Dendritic cell treated with granulocyte-macrophage colony-stimulating factor and Interleukin-4, amounts not matched to agents 40 ng/mL and 50 ng/mL, for 4 days (primary cell): ENCODE measurements around the gene SMAD2.

Source experiments
- H3K27ac Mint-ChIP-seq: one replicate; pipeline ENCODE4 v1.8.0; 2022; ENCODE audit warnings: mild to moderate bottlenecking, mixed read lengths
- H3K27me3 Mint-ChIP-seq: one replicate; pipeline ENCODE4 v1.8.0; 2022; ENCODE audit warnings: mild to moderate bottlenecking, mixed read lengths
- H3K36me3 Mint-ChIP-seq: one replicate; pipeline ENCODE4 v1.8.0; 2022; ENCODE audit warnings: low read depth, mixed read lengths
- H3K4me1 Mint-ChIP-seq: one replicate; pipeline ENCODE4 v1.8.0; 2022; ENCODE audit warnings: low read depth, mixed read lengths
- H3K4me3 Mint-ChIP-seq: one replicate; pipeline ENCODE4 v1.8.0; 2022; ENCODE audit warnings: mild to moderate bottlenecking, moderate library complexity, mixed read lengths
- H3K9me3 Mint-ChIP-seq: one replicate; pipeline ENCODE4 v1.8.0; 2022; ENCODE audit warnings: mixed read lengths
- intact Hi-C: fragments of 100-400 bp; cut with micrococcal nuclease; formaldehyde crosslinking; loops from one replicate; pipeline ENCODE4 v1.15.0; 2022

Gene SMAD2

DNA sequence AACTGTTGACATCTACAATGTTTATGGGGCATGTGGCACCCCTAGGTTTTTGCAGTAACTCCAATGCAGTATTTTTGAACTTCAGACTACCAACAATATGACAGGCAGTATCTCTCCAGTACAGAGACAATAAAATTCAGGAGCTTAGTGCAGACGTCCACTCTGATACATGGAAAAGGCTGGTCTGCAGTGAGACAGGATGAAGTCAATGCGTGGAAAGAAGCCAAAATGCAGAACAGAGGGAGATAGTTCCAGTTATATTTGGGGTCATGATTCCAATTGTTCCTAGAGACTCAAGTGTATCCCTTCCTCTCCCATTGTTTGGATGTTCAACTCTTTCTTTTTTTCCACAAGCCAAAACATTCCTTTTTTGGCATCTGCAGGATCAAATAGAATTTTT, 18.7 kb upstream of the SMAD2 start:
- intact Hi-C loops: no loop called here
- Mint-ChIP-seq H3K27ac (no peak overlapping the region), H3K27me3 (peaks cover 3% of the 10 kb centered on the region), H3K4me3 (no peak overlapping the region), H3K4me1 (peaks cover 13% of the 10 kb centered on the region), H3K9me3 (no peaks in the 10 kb centered on the region), H3K36me3 (no peaks in the 10 kb centered on the region)

DNA sequence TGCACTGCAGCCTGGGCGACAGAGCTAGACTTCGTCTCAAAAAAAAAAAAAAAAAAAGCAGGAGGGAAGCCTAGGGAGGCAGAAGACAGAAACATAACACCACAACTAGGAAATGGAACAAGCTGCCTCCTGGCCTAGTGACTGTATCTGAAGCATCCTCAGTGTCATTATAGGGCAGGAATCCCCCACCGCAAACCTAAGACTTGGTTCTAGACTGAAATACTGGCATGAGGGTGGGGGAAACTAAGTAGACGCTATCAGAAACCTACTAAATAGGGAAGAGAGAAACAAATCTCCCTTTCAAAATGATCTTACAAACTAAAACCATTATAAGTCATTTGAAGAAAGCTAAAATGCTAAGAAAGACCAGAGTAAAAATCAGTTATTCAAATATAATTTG, 16.4 kb upstream of the SMAD2 start:
- H3K4me3 Mint-ChIP-seq: no peak overlapping the region
- peaks cover 4% of the 10 kb centered on the region for H3K4me1 Mint-ChIP-seq
- no peak overlapping the region for H3K27ac Mint-ChIP-seq
- no peaks in the 10 kb centered on the region for H3K9me3 Mint-ChIP-seq
- peaks cover 3% of the 10 kb centered on the region for H3K27me3 Mint-ChIP-seq
- intact Hi-C loops: no loop called here
- H3K36me3 Mint-ChIP-seq: no peaks in the 10 kb centered on the region

DNA sequence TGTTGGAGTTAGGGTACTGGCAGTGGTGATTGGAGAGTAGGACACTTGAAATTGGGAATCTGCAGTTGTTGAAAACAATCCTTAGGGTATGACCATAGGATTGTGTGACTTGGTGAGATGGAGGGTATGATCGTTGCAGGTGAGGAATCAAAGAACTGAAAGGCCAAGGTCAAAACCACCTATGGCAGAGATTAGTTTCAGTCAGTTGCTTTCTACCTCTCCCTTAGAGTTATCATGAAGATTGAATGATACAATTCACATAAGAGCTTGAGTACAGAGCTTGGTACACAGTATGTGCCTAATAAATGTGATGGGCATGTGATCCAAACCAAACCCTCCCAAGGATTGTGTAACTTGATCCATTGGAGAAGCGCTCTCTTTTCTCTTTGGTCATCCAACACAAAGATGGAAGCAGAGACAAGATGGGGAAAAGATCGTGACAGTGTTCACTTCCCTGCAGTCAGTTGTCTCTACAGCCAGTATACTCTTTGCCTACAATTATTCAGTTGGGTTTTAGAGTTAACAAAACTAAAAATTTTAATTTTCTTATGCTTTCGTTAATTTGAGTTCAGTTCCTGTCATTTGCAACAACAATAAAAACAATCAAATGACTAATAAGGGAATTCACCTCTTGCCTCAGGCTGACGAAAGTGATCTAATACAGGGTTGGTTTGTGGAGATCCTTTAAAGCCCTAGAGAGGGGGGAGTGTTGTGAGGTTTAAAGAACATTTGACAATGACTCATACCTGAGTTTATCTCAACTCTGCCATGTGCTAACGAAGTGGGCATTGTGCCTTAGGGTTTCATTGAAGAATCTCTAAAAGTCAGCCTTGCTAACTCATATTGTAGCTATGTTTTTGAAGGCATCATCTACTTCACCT, 14.8 kb upstream of the SMAD2 start:
- Mint-ChIP-seq H3K4me1 (peaks cover 5% of the 10 kb centered on the region), H3K36me3 (no peaks in the 10 kb centered on the region), H3K27ac (no peak overlapping the region), H3K4me3 (no peak overlapping the region), H3K27me3 (no peaks in the 10 kb centered on the region), H3K9me3 (no peaks in the 10 kb centered on the region)
- intact Hi-C loops: no loop called here

DNA sequence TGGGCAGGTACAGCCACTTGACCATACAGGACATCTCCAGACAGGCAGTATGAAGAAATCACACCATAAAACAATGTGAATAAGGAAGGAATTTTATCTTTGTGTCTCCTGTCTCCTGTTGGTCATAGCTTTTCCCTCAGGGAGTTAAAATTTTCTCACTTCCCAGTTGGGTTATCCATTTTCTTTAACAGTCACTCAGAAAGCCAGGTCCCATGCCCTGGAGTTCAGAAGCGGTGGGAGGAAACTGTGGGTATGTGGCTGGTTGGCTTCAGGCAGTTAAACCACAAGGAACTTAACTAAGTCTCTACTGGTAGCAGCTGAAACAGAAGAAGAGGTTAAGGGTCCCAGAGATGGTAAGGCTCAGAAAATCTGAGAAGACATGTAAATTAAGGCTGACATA, 6.5 kb upstream of the SMAD2 start:
- no peaks in the 10 kb centered on the region for H3K27me3 Mint-ChIP-seq
- H3K4me1 Mint-ChIP-seq: peaks cover 12% of the 10 kb centered on the region
- no peak overlapping the region for H3K27ac Mint-ChIP-seq
- intact Hi-C loops: no loop called here
- H3K4me3 Mint-ChIP-seq: no peak overlapping the region
- no peaks in the 10 kb centered on the region for H3K9me3 Mint-ChIP-seq
- no peaks in the 10 kb centered on the region for H3K36me3 Mint-ChIP-seq

DNA sequence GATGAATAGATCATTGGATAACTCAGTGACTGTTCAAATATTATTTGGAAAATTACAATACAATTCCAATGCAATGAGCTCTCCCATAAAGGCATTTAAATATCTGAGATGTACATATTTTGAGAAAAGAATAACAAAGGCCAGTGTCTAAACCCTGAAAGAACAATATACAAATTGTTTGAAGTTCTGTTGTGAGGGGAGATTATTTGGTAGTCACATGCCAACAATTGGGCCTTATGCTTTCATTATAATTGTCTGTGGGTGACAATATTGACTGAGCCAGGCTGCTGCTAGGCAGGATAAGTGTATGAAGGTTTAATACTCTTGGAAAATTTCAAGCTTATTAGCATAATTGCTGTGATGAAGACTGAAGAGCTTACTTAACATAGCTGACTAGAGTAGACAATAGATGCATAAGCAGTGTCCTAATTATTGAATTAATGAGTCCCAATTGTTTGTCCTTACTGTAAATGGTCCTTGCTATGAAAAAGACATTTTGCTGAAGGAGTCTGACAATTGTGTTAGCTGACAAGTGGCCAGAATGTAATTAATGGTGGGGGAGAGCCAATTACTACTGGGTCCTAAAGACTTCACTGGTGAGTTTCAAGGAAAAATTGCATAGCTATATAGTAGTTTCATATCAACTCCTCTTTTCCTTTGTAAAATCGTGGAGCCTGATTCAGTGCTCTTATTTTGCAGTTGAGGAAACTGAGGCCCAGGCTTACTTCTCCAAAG, 5.0 kb upstream of the SMAD2 start:
- Mint-ChIP-seq H3K9me3 (no peaks in the 10 kb centered on the region), H3K36me3 (peaks cover under 1% of the 10 kb centered on the region), H3K4me3 (no peak overlapping the region), H3K27me3 (no peaks in the 10 kb centered on the region), H3K4me1 (peaks cover 16% of the 10 kb centered on the region), H3K27ac (no peak overlapping the region)
- intact Hi-C loops: no loop called here

DNA sequence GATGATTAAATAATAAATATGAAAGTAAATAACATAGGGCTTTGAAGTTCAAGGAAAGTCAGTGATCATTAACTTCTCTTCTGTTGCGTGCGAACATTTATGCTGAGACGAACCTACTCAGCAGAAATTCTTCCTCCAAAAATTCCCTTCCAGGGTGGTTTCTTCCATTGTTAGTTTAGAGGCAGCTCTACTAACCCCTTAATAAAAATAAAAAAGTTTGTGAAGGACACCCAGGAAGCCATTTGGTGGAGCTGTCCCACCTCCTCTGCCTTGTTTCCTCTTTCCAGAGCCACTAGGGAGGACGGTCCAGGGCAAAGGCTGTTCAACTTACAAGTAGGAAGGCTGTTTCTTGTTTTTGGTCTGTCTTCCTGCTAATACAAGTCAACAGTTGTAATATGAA, 2.1 kb upstream of the SMAD2 start:
- H3K4me3 Mint-ChIP-seq: no peak overlapping the region
- H3K9me3 Mint-ChIP-seq: no peaks in the 10 kb centered on the region
- H3K36me3 Mint-ChIP-seq: peaks cover 17% of the 10 kb centered on the region
- H3K27ac Mint-ChIP-seq: peak overlapping the region; percentile 93
- peaks cover 27% of the 10 kb centered on the region for H3K4me1 Mint-ChIP-seq
- no peaks in the 10 kb centered on the region for H3K27me3 Mint-ChIP-seq
- intact Hi-C loops: loop anchor here (1.0 to 5.0 kb wide), 4 partner anchors 55 to 1555 kb away; partner anchors contain the start of gene C18orf32

DNA sequence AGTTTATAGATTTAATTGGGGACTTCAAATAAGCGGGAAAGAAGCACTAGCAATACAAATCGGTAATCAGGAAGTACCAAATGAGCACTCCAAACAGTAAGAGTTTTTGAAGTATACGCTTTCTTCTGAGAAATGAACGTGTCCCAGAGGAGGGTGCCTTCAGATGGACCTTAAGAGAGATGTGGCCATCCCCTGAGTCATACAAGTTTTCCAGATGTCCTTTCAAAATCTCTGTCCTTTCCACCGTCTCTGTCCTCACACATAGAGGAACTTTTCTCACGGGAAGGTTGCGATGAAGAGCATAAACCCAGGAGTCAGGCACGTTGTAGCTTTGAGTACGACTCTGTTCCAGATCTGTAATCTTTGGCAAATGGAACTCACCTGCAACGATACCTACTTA, 1.7 kb upstream of the SMAD2 start:
- intact Hi-C loops: loop anchor here (1.0 to 5.0 kb wide), 4 partner anchors 55 to 1555 kb away; partner anchors contain the start of gene C18orf32
- peak overlapping the region; percentile 93 for H3K27ac Mint-ChIP-seq
- no peaks in the 10 kb centered on the region for H3K9me3 Mint-ChIP-seq
- H3K4me3 Mint-ChIP-seq: peak overlapping the region; percentile 81
- H3K27me3 Mint-ChIP-seq: no peaks in the 10 kb centered on the region
- H3K36me3 Mint-ChIP-seq: peaks cover 20% of the 10 kb centered on the region
- peaks cover 31% of the 10 kb centered on the region for H3K4me1 Mint-ChIP-seq

DNA sequence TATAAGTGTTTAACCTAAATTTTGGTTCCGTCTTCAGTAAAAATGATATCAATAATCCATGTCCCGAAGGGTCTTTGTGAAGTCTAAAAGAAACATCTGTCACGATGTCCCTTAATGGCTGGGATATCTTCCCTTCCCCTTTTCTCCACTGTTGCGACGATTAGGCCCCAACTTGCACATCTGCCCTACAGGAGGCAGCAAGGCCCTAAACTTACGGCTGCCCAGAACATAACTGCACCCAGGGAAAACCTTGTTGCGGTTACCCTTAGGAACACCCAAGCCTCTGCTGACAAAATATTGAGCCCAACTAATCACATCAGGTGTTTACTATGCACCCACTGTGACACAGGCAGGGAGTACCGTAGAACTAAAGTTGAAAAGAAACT, 1.3 kb upstream of the SMAD2 start:
- H3K27ac Mint-ChIP-seq: peak overlapping the region; percentile 93
- intact Hi-C loops: loop anchor here (1.0 to 5.0 kb wide), 4 partner anchors 56 to 1556 kb away; partner anchors contain the start of gene C18orf32
- H3K27me3 Mint-ChIP-seq: no peaks in the 10 kb centered on the region
- no peaks in the 10 kb centered on the region for H3K9me3 Mint-ChIP-seq
- H3K36me3 Mint-ChIP-seq: peaks cover 20% of the 10 kb centered on the region
- peaks cover 36% of the 10 kb centered on the region for H3K4me1 Mint-ChIP-seq
- H3K4me3 Mint-ChIP-seq: peak overlapping the region; percentile 81

DNA sequence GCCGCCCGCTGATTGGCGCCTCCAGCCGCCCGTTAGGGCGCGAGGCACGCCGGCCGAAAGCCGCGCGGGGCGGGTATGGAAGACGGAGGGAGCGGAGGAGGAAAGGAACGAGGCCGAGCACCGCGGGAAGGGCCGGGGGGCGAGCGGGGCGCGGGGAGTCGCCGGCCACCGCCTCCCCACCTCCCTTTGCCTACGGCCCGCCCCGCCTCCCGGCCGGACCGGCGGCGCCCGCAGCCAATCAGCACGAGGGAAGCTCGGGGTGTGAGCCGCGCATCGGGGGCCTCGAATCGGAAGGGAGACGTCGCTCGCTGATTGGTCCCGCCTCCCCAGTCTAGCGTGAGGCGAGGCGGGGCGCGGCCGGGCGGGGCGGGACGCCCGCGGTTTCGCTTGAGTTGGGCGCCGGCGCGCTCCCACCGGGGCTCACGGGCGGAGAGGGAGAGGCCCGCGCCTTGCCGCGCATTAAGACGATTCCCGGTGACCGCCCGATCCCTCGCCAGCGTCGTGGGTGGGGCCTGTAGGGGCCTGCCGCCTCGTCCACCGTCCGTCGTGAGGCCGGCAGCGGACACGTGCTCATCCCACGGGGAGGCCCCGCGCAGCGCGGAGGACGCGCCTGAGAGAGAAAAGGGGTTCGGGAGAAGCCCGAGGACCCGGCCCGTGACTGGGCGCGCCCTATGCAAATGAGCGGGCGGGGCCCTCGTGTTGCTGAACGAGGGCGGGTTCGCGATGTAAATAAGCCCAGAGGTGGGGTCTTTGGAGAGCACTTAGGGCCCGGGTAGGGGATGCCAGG, 665 bp upstream of the SMAD2 start:
- Mint-ChIP-seq H3K27me3 (no peaks in the 10 kb centered on the region), H3K4me3 (peak overlapping the region; percentile 81), H3K36me3 (peaks cover 20% of the 10 kb centered on the region), H3K27ac (peak overlapping the region; percentile 93), H3K4me1 (peaks cover 42% of the 10 kb centered on the region), H3K9me3 (no peaks in the 10 kb centered on the region)
- intact Hi-C loops: loop anchor here (5.0 kb wide), 3 partner anchors 56 to 1556 kb away; partner anchors contain the start of gene C18orf32

DNA sequence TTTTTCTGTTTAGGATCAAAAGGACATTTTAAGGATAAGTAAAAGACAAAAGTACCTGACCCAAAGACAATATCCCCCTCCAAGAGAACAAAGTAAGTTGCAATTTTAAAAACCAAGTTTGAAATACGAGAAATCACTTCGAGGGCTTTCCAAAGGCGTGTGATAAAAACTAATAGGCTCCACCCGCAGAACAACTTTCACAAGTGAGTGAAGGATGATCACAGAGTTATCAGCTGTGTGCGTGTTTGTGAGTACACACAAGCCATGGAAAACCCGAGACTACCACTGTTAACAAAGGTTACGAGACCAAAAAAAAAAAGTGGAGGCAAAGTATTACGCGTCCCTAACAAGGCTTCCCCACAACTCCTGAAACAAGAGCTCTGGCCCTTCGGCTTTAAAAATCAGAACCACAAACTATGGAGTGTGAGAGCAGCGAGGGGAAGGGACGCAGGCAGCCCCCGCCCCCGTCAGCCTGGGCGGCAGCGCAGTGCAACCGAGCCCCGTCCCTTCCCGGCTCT, 719 bp downstream of the SMAD2 start:
- Mint-ChIP-seq H3K27me3 (no peaks in the 10 kb centered on the region), H3K27ac (peak overlapping the region; percentile 93), H3K4me3 (peak overlapping the region; percentile 87), H3K36me3 (peaks cover 20% of the 10 kb centered on the region), H3K4me1 (peaks cover 53% of the 10 kb centered on the region), H3K9me3 (no peaks in the 10 kb centered on the region)
- intact Hi-C loops: loop anchor here (5.0 kb wide), 3 partner anchors 58 to 1558 kb away; partner anchors contain the start of gene C18orf32

DNA sequence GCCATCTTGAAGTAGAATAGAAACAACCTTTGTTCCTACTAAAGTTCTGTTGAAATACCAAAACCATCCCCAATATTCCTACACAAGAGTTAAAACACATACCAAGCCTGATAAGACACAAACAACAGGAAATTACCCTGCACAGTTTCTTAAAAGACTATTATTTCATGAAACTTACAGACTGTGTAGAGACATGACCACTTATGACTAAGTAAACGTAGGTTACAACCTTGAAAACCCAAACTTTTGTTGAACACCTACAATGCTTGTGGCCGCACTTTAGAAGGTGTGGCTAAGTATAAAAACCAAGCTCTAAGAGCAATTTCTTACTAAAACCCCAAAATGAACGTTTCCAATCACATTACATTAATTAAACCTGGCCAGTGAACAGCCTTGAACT, 2.0 kb downstream of the SMAD2 start:
- Mint-ChIP-seq H3K27me3 (no peaks in the 10 kb centered on the region), H3K4me3 (peak overlapping the region; percentile 4), H3K4me1 (peaks cover 47% of the 10 kb centered on the region), H3K36me3 (peaks cover 20% of the 10 kb centered on the region), H3K27ac (no peak overlapping the region), H3K9me3 (no peaks in the 10 kb centered on the region)
- intact Hi-C loops: no loop called here

DNA sequence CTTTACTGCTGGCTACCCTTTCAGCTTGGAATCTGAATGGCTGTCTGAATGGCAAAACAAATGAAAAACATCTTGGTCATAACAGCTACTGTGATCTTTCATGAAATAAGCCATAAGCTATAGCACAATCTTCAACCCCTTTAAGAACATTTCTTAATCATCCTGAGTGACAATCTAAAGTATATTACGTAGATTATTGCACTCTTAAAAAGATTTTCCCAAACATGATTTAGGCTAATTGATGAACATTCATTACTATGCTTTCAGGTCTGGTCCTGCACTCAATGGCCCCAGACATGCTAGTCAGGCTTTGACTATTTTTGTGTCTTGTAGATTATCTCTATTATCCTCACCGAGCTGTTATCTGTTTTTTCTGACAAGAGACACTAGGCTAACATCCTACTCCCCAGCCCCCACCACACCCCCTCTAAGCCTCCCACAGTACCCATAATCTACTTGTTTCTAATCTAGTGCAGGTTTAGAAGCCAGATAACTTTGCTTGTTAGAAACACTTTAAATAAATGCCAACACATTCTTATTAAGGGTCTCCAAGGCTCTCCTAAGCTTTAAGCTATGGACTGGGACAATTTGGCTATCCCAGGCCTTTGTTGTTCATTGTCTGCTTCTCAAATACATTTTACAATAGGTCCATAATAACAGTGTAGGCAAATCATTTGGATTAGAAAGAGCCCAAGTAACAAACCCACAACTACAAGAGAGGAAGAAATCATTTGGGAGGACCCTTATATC, 4.2 kb downstream of the SMAD2 start:
- Mint-ChIP-seq H3K9me3 (no peaks in the 10 kb centered on the region), H3K27ac (no peak overlapping the region), H3K27me3 (no peaks in the 10 kb centered on the region), H3K4me1 (peaks cover 45% of the 10 kb centered on the region), H3K36me3 (peaks cover 27% of the 10 kb centered on the region), H3K4me3 (no peak overlapping the region)
- intact Hi-C loops: no loop called here

DNA sequence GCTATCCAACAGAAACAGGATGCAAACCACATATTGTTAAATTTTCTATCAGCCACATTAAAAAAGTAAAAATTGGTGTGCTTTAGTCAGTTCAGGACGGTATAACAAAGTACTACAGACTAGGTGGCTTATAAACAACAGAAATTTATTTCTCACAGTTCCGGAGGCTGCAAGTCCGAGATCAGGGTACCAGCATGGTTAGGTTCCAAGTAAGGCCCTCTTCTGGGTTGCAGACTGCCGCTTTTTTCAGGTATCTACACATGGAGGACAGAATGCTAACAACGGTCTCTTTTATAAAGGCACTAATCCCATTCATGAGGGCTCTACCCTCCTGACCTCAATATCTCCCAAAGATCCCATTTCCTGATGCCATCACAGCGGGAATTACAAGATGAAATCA, 10.5 kb downstream of the SMAD2 start:
- H3K9me3 Mint-ChIP-seq: no peaks in the 10 kb centered on the region
- H3K27ac Mint-ChIP-seq: no peak overlapping the region
- intact Hi-C loops: no loop called here
- H3K36me3 Mint-ChIP-seq: peaks cover 30% of the 10 kb centered on the region
- peaks cover 49% of the 10 kb centered on the region for H3K4me1 Mint-ChIP-seq
- no peaks in the 10 kb centered on the region for H3K27me3 Mint-ChIP-seq
- H3K4me3 Mint-ChIP-seq: no peak overlapping the region
